Nephron (organoid): ENCODE data around the gene MND1.
A peak's percentile ranks its signal among the peaks of the same experiment; 100 is the strongest.

ENCODE experiments used
- H3K27ac Mint-ChIP-seq, 3 experiments: 2 replicates each; pipeline ENCODE4 v1.8.0; 2020; ENCODE audit warnings: mixed read lengths in 3 of 3, mild to moderate bottlenecking in 2 of 3, moderate library complexity in 1 of 3
- H3K27me3 Mint-ChIP-seq: 2 replicates; pipeline ENCODE4 v1.8.0; 2021; ENCODE audit warnings: low read depth, mild to moderate bottlenecking, moderate library complexity, mixed read lengths
- H3K36me3 Mint-ChIP-seq: 2 replicates; pipeline ENCODE4 v1.8.0; 2020; ENCODE audit warnings: low read depth, mixed read lengths
- H3K4me1 Mint-ChIP-seq: 2 replicates; pipeline ENCODE4 v1.8.0; 2020; ENCODE audit warnings: mixed read lengths
- H3K4me3 Mint-ChIP-seq, 3 experiments: 2 replicates each; pipeline ENCODE4 v1.8.0; 2020; ENCODE audit warnings: mild to moderate bottlenecking in 3 of 3, mixed read lengths in 3 of 3, moderate library complexity in 2 of 3
- H3K9me3 Mint-ChIP-seq: 2 replicates; pipeline ENCODE4 v1.8.0; 2020; ENCODE audit warnings: mixed read lengths
- TF ChIP-seq, protein P1 (sequence below), 3 experiments: fragments of 200-600 bp; sonication (generic); IDR thresholded peaks; one replicate each; pipeline ENCODE4 v1.5.0; 2021; ENCODE audit warnings: antibody characterized with exemption in 3 of 3; ENCODE audit not compliant: unreplicated experiment in 3 of 3

MND1 gene

DNA sequence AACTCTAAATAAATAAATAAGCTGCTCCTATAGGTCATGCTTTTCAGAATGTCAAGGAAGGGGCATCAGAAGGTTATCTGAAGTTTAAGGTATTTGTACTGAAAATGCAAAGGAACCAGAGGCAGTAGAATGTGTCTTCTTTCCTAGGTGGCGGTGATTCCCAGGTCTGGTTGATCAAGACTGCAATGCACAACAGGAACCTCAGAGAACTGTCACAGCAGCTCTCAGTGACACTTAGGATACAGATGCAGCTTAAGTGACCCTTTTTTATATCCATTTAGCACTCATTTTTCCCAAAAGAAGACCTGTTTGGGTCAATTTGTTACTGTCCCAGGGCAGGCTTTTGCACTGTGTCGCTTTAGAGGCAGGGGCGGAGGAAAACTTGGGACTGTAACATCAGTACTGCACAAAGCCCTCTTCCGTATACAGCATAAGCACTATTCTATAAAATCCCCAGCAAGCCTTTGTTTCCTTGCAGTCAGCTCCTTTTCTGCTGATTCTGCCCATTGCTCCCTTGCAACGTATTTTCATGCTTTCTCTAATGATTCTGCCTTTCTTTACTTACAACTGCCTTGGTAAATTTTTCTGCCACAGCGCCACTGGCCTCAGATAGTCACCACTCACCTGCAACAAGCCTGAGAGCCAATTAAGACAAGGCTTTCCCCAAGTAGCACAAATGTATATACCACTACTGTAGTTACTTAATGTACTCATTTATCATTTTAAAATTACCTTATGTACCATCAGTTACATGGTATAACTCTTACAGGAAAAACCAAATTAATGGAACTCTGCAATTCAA, 1.5 kb upstream of the MND1 start:
- Mint-ChIP-seq H3K4me3 (peak overlapping the region; percentile 70 to 94 (median 80)), H3K36me3 (peaks cover 7% of the 10 kb centered on the region), H3K27me3 (peaks cover 4% of the 10 kb centered on the region), H3K4me1 (peaks cover 24% of the 10 kb centered on the region), H3K27ac (peak overlapping the region in 1 of 3 experiments; percentile 53), H3K9me3 (no peaks in the 10 kb centered on the region)
- TF ChIP-seq, protein P1, sequence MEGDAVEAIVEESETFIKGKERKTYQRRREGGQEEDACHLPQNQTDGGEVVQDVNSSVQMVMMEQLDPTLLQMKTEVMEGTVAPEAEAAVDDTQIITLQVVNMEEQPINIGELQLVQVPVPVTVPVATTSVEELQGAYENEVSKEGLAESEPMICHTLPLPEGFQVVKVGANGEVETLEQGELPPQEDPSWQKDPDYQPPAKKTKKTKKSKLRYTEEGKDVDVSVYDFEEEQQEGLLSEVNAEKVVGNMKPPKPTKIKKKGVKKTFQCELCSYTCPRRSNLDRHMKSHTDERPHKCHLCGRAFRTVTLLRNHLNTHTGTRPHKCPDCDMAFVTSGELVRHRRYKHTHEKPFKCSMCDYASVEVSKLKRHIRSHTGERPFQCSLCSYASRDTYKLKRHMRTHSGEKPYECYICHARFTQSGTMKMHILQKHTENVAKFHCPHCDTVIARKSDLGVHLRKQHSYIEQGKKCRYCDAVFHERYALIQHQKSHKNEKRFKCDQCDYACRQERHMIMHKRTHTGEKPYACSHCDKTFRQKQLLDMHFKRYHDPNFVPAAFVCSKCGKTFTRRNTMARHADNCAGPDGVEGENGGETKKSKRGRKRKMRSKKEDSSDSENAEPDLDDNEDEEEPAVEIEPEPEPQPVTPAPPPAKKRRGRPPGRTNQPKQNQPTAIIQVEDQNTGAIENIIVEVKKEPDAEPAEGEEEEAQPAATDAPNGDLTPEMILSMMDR (IDR thresholded peaks at IDR 0.05; ENCODE audit: unreplicated experiment in 3 of 3) = no peak

DNA sequence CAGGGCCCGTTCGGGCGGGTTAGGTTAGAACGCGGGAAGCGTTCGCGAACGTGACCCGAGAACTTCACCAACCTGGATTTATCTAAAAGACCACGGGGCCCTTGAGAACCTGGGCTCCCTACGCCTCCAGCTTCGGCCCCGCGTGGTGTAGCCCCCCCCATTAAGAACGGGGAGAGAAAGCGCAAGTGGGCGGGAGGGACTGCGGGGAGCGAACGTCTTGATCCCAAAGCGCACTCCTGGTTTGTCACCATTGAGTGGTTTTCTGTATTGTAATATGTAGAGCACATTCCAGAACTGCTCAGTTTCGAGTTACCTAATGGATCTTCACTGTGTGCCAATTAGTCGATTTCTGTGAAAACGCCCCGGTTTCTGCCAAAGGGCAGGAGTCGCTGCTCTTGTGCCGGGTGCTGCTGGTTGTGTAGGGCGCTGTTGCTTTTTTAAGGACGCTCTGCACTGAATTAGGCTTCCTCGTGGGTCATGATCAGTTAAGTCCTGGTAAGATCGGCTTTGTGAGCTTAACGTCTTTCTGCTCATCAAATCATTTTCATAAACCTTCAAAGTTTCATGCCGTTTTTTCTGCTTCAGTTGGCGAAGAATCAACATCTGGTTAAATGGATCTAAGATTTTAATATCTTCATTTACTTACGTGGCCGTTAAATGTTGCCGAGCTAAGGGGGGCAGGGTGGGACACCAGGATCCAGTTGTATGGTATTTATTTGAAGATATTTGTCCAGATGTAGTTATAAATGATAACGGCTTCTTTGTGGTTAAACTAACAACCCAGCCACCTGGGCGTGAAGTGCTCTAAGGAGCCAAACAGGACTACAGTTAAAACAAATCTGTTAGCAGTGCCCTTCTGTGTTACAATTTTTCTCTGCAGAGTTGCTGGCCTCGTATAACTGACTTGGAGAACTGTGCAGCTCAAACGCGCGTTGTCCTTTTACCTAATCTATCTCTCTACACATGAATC, 809 bp downstream of the MND1 start:
- TF ChIP-seq, protein P1 (IDR thresholded peaks at IDR 0.05; ENCODE audit: unreplicated experiment in 3 of 3) = no peak
- H3K4me1 Mint-ChIP-seq = peaks cover 28% of the 10 kb centered on the region
- H3K27me3 Mint-ChIP-seq = peaks cover 4% of the 10 kb centered on the region
- H3K36me3 Mint-ChIP-seq = peaks cover under 1% of the 10 kb centered on the region
- H3K4me3 Mint-ChIP-seq = peak overlapping the region; percentile 94 to 98 (median 96)
- no peaks in the 10 kb centered on the region for H3K9me3 Mint-ChIP-seq
- H3K27ac Mint-ChIP-seq = peak overlapping the region; percentile 87 to 89 (median 88)

DNA sequence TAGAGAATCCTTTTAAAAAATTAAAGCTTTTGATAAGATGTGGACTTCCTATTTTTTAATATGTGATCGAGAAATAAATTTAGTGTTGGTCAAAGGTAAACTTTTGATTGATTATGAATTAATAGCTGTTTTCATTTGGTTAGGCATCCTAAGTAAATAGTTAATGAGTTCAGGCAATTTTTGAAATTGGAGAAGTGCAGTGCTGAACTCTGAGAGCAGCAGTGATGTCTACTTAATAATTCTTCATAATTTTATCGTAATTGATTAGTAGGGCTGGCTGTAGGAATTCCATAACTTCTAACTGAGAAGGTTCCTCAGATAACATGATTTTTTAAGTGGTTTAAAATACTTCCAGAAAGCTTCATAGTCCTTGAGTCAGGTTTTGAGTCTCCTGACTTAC, 1.5 kb downstream of the MND1 start:
- Mint-ChIP-seq H3K4me1 (peaks cover 28% of the 10 kb centered on the region), H3K9me3 (no peaks in the 10 kb centered on the region), H3K27ac (peak overlapping the region in 1 of 3 experiments; percentile 88), H3K27me3 (peaks cover 4% of the 10 kb centered on the region), H3K36me3 (no peaks in the 10 kb centered on the region), H3K4me3 (peak overlapping the region; percentile 94 to 98 (median 96))
- TF ChIP-seq, protein P1 (IDR thresholded peaks at IDR 0.05; ENCODE audit: unreplicated experiment in 3 of 3) = no peak

DNA sequence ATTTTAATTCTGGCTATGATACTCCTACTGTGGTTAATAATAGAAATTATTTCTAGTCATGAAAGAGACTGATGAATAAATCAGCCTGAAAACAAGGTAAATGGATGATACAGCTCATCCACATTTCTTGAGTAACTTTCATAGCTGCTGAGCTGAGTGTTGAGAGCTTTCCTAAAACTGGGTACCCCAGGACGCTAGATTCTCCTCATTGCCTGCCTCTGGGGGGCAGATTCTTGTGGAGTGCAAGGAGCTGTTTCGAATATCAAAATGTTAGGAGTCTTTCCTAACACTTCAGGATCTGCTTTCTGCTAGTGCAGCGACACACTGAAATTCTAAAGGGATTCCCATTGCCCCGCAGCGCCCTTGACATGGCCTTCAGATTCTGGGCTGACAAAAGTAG, 2.1 kb downstream of the MND1 start:
- peaks cover 28% of the 10 kb centered on the region for H3K4me1 Mint-ChIP-seq
- no peaks in the 10 kb centered on the region for H3K36me3 Mint-ChIP-seq
- H3K27ac Mint-ChIP-seq = peak overlapping the region in 2 of 3 experiments; percentile 2 to 80
- no peaks in the 10 kb centered on the region for H3K9me3 Mint-ChIP-seq
- peaks cover 4% of the 10 kb centered on the region for H3K27me3 Mint-ChIP-seq
- TF ChIP-seq, protein P1 (IDR thresholded peaks at IDR 0.05; ENCODE audit: unreplicated experiment in 3 of 3) = no peak
- peak overlapping the region; percentile 52 to 63 (median 57) for H3K4me3 Mint-ChIP-seq

DNA sequence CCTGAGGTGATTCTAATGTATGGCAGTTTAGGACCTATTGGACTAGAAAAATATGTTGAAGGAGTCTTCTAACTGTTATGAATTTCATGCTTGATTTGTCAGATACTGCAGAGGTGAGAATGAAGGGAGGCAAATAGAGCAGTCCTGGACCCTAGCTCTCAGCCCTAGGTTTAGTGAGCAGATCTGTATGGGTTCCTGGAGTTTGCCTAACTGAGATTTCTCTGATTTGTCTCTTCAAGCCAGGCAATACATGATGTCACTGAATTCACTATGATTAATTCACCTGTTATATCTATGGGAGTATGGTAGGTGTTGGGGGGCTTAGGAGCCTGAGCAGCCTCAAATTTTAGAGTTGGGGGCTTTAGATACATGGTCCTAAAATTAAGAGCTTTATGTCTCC, 2.6 kb downstream of the MND1 start:
- TF ChIP-seq, protein P1 (IDR thresholded peaks at IDR 0.05; ENCODE audit: unreplicated experiment in 3 of 3) = no peak
- peaks cover 28% of the 10 kb centered on the region for H3K4me1 Mint-ChIP-seq
- H3K9me3 Mint-ChIP-seq = no peaks in the 10 kb centered on the region
- peaks cover 4% of the 10 kb centered on the region for H3K27me3 Mint-ChIP-seq
- H3K4me3 Mint-ChIP-seq = peak overlapping the region in 1 of 3 experiments; percentile 57
- H3K36me3 Mint-ChIP-seq = no peaks in the 10 kb centered on the region
- peak overlapping the region in 1 of 3 experiments; percentile 2 for H3K27ac Mint-ChIP-seq
